Activated gamma-delta T cell treated with Interleukin-2 at 50 U/mL for 16 hours (primary cell): ENCODE results near the gene PIR.

ENCODE experiments used
- DNase-seq: peaks from one replicate; pipeline ENCODE4 v3.0.0-alpha.2; 2020

The PIR gene

DNA sequence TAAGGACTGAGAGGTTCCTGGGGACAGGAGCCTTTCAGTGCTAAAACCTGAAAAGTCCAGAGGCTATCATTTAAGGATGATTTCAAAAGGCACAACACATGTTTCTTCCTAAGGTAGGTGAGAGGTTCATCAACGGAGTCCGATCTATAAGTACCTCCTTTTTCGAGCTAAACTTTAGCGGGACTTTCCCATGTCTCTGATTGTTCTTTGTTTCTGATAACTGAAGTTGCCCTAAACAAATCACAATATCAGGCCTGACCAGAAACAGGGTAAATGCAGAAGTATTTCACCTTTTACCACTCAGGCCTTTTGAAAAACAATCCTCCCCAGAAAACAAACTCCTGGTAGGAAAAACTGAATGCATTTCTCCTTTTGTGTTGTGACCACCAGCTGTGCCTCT is 17.6 kb downstream of the PIR start:
- DNase-seq = no peak

DNA sequence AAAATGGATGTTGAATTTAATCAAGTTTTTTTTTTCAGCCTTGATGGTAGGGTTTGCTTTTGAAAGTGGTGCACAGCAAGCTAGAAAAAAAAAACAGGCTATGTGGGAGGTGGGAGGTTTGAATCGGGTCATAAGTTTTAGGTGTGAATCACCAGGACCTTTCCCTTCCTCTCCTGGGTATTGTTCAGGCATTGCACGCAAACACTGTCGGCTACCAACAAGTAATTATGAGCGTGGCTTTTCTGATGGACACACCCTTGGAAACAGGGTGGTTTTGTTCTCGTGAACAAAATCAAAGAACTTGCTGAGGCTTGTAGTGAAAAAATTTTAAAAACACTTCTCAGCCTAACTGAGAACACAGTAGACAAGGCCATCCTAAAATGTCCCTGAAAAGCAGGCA is 18.1 kb downstream of the PIR start:
- DNase-seq = no peak

DNA sequence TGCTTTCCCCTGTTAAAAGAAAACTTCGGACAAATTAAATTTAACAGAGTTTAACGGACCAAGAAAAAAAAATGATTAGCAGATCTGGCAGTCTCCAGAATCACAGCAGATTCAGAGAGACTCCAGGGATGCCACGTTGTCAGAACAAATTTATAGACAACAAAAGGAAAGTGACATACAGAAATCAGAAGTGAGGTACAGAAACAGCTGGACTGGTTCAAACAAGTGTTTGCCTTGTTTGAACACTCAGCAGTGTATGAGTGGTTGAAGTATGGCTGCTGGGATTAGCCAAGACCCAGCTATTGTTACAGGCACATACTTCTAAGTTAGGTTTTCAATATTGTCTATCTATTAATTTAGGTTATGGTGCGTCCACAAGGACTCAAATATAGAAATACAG is 19.1 kb downstream of the PIR start:
- no peak for DNase-seq

DNA sequence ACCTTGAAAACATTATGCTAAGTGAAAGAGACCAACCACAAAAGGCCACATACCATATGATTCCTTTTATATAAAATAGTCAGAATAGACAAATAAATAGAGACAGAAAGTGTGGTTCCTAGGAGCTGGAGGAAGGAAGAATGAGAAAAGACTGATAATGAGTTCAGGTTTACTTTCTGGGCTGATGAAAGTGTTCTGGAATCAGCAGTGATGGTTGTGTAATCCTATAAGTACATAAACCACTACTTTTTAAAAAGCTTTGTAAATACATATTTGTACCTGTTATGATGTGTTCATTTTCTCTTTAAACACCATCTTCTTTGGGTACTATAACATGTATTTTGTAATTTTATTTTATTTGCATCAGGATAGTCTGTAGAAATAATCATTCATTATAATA is 20.6 kb downstream of the PIR start:
- no peak for DNase-seq

DNA sequence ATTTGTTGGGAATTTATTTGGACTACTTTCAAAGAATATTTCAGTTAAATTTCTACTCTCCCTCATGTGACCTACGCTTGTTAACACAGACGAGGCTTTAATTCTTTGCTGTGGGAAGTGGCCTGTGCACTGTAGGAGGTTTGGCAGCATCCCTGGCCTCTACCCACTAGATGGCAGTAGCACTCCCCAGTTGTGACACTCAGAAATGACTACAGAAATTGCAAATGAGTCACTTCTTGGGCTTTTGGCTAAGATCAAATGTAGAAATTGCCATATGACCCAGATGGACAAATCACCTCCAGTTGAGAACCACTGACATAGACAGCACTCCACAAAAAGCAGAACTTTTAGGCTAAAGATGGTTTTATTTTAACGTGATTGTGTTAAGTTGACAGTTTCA is 22.1 kb downstream of the PIR start:
- DNase-seq = peak; percentile 46

DNA sequence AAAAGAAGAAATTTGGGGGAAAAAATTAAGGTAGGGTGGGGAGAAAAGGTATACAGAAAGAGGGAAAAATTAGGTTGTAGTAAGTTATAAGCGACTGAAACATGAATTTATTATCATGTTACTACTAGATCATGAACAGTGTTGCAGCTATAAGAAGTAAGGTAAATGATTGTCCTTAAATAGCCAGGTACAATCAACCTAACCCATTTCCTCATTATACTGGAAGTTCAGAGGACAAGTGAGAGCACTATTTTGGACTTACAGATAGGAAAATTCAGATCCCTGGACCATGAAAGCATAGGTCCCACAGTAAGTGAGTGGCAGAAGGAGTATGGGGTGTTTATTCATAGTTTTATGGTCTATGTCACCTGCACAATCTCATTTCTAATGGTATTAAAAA is 23.5 kb downstream of the PIR start:
- DNase-seq = no peak

DNA sequence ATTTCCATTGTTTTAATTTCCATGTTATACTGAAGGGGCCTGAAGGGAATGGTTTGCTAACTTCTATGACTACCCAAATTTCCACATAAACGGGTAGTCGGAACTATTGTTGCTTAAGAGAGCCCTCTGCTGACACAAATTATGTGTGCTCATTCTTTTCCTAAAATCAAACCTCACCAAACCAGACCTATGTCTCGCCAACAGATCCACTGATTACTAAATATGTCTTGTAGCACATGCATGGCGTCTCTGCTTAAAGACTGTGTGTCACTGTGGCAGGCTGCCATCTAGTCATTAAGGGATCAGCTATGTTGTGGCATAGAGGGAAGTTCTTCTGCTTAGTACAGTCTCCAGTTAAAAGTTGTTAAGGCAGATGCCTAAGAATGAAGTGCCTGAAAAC is 25.1 kb downstream of the PIR start:
- DNase-seq = no peak

DNA sequence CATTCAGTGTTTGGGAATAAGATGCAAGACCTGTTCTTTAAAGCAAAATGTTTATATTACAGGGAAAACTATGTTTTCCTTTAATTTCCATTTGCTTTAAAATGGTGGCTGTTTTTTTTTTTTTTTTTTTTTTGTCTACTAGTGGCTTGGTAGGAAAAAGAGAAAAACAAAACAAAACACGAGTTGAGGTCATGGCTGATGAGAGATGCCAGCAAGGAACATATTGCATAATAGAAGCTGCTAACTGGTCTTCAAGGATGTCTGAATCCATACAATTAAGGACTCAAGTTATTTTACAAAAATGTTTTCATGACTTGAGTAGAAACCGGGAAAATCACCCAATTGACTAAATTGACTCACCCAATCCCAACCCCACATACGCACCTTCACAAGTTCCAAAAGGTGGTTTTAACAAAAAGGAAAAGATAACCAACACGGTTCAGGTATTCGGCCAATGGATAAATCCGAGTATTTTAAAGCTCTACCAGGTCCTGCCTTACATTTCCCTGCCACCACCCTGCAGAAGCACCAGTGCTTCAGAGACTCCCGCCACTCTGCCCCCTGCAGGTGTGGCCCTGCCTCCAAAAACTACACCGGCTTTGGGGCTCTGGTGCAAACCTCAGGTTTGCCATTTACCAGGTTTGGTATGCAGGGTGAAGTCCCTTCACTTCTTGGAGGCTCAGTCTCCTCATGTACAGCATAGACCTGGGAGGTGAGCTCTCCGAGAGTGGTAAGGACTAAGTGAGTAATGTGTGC is 27.1 kb downstream of the PIR start:
- DNase-seq = no peak

DNA sequence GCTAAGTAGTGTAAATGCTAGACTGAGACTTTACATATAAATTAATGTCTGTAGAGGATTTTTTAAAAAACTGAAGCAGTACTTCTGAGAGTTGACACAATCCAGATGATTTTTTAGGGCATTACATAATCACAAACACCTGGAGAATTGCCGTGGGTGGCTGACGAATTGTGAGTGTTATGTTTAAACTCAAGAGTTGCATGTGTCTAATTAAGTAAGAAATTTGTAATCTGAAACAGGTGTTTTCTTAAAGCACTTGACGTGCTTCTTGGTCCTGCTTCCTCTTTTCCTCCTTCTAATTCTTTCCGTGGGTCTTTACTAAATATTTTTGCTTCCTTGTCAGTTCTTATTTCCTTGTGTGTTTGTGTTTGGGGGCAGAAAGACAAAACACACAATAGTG is 27.8 kb downstream of the PIR start:
- DNase-seq = no peak

DNA sequence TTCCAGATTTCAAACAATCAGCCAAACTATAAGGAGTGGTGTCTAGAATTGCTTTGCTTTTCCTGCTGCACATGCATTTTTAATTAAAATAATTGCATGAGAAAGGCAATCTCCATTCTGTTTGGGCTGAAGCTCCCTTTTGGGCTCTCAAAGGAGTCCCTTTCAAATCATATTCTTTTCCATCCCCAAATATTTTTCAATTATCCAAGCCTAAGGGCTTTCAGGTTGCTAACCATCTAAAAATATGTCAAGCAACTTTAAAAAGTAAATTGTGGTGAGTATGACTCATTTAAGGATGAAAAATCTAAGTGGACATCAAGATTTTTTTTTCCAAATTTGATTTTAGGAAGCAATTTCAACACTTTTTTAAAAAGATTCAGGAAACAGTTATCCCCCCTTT is 28.4 kb downstream of the PIR start:
- DNase-seq = no peak

DNA sequence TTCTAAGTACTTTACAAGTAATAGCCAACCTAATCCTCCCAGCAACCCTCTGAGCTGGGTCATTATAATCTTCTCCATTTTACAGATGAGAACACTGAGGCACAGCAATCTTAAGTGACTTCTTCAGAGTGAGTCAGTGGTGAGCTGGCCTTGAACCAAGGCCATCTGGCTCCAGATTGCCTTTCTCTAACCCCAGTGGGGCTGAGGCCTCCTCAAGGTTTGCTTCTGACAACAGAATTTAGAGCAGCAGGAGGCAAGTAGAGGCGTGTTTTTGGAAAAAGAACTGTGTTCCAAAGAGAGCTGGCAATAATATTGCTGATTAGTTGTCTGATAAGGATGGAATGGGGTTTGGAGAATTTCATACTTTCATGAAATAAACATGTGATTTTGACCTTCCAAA is 41.2 kb downstream of the PIR start:
- no peak for DNase-seq

DNA sequence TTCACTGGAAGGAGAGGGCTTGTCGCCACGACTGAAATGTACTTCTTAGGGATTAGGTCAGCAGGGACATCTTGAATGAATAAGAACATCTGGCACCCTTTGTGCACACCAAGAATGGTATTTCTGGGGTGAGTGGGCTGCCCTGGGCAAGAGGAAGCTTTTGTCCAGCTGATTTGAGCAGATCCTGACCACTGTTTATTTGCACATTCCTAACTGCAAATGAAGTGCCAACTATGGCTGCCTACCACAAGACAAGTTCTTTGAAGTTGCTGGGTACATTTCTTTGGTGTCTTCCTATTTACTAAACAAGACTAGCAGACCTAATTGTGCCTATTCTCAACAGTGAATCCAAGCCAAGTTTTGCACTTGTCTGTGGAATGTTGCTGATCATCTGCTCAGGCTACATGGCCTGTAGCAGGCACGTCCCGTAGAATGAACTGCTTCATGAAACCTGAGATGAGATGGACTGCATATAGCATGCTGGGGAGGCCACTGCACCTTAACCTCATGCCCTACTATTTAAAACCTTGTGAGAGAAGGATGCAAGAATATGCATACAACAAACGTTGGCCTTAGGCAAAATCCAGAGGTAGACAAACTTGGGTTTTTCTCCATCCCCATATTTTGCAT is 45.0 kb downstream of the PIR start:
- no peak for DNase-seq

DNA sequence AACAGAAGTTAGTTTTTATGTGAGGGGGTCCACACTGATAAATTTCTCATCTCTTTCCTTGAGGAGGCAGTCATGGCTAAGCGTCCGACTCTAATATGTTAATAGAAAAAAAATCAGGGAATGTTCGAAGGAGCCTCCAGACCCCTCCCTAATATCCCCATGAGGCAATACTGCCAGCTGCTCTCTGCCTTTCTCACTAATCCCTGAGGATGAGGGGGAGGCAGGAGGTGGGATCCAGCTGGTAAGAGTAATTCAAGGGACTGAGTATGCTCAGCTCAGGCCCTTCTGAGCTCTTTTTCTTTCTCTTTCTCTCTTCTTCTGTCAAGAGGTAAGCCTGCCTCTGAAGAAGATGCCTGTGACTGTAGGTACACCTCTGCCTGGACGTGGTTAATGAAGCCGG is 51.7 kb downstream of the PIR start:
- DNase-seq = no peak

DNA sequence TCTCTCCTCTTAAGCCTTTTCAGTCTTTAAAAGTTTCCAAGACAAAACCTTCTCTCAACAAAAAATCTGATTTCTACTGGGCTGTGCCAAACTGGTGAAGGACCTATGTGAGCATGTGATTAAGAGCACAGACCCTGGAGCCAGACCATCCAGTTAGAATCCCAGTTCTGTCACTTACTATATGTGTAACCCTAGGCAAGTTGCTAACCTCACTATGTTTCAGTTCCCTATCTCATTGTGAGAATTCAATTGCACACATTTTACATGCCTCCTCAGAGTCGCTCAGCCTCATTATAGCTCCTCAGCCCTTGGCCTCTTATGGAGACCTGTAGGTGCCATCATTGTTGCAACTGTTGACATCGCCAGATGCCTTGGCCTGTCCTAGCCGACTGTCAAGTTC is 54.8 kb downstream of the PIR start:
- no peak for DNase-seq

DNA sequence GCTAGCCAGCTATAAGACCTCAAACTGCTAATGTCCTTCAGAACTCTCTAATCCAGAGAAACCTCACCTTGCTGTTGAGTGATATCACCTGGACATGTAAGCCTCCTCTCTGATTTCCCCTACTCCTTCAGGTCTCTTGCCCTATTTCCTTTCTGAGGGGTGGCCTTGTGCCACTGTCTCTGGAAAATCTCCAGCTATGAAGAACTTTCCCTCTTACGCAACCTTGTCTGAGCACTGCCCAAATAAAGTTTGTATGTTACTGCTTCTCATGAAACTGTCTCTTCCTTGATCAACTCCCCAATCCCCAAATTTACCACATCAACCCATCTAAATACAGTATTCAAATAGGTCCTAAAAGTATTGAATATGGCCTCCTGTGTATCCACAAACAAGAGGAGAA is 55.4 kb downstream of the PIR start:
- no peak for DNase-seq

DNA sequence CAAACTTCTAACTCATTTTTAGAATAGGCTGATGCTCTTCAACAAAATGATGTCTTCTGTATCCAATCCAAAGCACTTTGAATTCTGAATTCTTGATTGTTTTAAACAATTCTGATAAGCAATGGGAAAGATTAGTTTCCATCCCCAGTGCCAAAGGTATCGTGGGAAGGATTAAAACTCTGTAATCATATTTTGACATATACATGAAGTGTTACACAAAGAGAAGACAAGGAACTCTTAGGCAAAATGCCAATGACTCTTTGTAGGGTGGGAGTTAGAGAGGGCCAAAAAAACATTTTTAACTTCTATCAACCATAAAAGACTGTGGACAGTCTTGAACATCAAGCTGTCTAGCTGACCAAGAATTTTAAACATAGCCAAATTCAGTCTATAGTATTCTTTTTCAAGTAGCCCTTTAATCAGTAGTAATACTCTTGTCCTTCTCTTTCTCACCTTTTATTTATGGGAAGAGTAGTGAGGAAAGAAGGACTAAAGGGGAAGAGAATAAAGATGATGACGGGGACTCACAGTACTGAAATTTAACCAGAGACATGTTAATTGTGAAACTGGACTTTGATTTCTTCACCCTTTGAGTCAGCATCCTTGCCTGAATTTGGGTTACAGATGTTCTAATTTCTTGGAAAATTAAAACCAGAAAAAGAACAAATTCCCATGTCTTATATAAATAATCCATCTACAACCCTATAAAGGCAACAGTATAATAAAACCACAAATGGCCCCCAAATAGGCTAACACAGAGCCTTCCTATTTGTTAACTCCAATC is 57.1 kb downstream of the PIR start:
- no peak for DNase-seq

DNA sequence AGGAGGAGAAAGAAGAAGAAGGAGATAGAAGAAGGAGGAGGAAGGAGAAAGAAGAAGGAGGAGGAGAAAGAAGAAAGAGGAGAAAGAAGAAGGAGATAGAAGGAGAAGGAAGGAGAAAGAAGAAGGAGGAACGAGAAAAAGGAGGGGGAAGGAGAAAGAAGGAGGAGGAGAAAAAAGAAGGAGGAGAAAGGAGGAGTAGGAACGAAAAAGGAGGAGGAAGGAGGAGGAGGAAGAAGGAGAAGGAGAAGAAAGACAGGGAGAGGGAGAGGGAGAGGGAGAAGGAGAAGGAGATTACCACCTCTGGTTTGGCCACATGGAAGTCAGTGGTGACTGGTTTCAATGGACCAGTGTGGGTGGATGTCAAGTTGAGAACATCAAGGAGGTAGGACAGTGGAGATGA is 58.9 kb downstream of the PIR start:
- no peak for DNase-seq

DNA sequence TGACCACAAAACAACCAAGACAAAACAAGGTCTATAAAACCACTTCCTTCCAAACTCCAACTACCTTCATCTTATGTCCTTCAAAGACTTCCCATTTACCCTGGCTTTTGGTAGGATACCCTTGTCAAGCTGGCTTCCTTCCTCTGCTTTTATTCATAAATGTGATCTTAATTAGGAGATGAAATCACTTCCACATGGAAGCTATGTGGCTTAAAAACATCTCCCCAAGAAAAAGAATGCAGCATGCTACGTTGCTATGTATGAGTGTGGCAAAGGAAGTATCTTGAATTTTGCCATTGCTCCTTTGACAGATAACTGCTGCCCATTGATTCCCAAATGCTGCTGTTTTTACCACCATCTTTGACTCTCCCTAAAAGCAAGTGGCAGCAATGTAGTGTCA is 62.5 kb downstream of the PIR start:
- DNase-seq = no peak

DNA sequence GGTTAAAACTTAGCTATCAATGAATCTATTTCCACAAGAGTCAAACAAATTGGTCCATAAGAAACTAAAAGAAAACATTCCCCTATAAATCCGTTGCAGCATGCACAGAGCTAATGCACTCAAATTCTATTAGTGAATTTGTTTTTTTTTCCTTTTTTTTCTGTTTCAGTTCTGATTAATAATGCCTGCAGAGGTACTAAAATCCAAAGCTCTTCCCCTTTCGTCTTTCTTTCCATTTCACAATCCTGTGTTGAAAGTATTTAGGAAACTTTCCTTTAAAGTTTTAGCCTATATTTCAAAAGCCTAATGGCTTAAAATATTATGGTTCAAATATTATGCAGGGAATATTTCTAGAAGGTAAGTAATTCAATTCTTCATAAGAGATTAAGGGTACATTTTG is 63.1 kb downstream of the PIR start:
- no peak for DNase-seq

DNA sequence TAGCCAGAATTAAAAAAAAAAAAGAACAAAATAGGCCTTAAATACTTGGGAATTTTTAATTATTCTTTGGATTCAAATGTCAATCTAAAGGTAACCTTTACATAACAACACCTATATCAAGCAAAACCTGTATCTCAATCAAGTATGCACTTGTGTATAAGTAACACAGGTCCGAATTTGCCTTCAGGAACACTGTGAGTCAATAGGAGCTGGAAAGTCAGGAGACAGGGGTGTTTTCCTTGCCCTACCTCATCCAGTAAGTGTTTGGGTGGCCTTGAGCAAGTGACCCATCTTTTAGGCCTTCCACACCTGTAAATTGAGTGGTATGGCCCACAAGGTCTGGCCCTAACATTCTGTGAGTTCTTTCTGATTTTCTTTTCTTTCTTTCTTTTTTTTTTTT is 68.1 kb downstream of the PIR start:
- DNase-seq = no peak

DNA sequence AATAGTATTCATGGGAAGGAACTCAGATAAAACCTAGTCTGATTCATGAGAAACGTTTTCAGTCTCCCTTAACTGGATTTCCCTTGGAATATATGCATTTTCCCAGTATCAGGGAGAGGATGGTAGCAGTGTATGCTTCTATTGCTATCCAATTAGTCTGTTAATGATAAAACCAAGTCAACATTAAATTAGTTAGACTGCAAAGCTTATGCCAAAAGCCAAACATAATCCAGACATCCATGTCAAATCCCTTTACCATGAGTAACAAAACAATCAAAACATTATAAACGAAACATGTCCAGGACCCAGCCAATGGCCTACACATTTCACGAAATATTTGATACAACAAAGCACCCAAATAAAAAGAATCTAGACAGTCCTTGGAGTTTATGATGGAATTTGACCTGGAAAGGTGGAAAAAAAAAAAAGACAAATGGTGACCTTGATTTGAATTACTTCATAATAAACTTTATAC is 74.4 kb downstream of the PIR start:
- no peak for DNase-seq

DNA sequence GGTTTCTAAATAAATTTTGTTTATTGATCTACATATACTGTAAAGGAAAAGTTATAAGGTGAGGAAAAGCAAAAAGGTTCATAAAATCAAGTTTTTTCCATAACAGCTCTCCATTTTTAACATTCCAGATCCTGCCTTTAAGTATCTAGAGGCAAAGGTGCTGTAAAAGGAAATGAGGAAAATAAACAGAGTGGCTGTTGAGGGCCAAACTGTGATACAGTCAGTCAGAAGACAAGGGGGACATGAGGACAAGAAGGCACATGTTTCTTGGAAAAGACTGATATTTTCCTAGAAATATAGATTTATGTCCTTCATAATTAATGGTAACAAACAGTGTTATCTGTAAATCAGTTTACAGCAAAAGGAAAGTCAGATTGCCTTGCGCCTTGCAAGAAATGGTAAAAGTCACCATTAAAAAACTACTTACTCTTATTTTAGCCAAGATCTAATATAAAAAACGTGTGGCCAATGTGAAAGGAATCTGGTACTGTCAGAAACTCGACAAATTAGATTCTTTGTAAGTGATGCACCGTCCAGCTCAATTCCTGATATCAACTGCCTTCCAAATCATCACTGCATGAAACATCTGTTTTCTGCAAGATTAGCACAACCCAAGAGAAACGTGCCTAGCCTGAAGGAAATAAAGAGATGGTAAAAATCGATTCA is 75.0 kb downstream of the PIR start:
- no peak for DNase-seq

DNA sequence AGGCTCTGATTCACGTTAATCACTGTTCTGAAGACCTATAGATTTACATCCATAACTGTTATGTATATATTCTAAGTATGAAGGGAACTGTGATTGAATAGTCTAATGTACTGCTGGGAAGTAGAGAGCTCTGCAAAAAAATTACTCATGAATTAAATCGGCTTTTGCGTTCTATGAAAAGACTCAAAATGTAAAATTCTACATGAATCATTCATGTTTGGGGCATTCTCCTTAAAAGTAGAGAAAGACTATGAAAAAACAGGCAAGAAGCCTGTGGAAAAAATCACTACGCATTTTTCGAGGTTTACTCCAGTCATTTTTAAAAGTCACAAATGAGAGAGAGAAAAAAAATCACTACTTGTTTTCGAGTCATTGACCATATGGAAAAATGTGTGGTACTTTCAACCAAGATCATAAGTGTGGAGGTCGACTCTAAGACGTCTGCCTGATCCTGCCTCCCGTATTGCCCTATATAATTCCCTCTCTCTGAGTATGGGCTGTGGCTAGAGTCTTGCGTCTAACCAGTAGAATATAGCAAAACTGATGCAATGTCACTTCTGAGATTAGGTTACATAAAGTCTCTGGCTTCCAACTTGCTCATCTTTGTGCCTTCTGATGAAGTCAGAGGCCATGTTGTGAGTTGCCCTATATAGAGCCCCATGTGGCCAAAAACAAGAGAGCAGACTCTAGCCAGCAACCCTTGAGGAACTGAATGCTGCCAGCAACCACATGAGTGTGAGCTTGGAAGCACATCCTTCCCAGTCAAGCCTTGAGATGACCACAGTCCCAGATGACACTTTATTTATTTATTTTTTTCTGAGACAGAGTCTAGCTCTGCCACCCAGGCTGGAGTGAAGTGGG is 76.8 kb downstream of the PIR start:
- no peak for DNase-seq
